Mesothelial cell of epicardium (in vitro differentiated cells): ENCODE data around the gene LPIN1. TPM values are rescaled to one million over a fixed set of nuclear protein-coding genes. Genes with fewer than 3 reads are reported as not detected.
"Not testable (repeated sequence)": the region's sequence is repeated elsewhere in the genome, so short reads cannot be mapped to it uniquely, and the experiment has no call there.

Experiments
- DNase-seq, 2 experiments: peaks; one replicate each; pipeline ENCODE4 v3.0.0; 2021; ENCODE audit warnings: low spot score in 2 of 2; ENCODE audit not compliant: unreplicated experiment in 2 of 2
- H3K27ac Mint-ChIP-seq: 2 replicates; pipeline ENCODE4 v1.8.0; 2021; ENCODE audit warnings: mixed read lengths
- H3K27me3 Mint-ChIP-seq: 2 replicates; pipeline ENCODE4 v1.8.0; 2021; ENCODE audit warnings: low read depth, mixed read lengths
- H3K36me3 Mint-ChIP-seq: 2 replicates; pipeline ENCODE4 v1.8.0; 2021; ENCODE audit warnings: mixed read lengths
- H3K4me1 Mint-ChIP-seq: 2 replicates; pipeline ENCODE4 v1.8.0; 2021; ENCODE audit warnings: mixed read lengths
- H3K4me3 Mint-ChIP-seq: 2 replicates; pipeline ENCODE4 v1.8.0; 2021; ENCODE audit warnings: mild to moderate bottlenecking, moderate library complexity, mixed read lengths
- H3K9me3 Mint-ChIP-seq: 2 replicates; pipeline ENCODE4 v1.8.0; 2021; ENCODE audit warnings: mixed read lengths
- CTCF ChIP-seq: fragments of 200-600 bp; sonication (generic); IDR thresholded peaks from one replicate; pipeline ENCODE4 v1.5.0; 2021; ENCODE audit warnings: antibody characterized with exemption; ENCODE audit not compliant: unreplicated experiment
- total RNA-seq: library from RNA; stranded (reverse); gene quantifications from 3 replicates; pipeline ENCODE4 v1.2.1, GENCODE V29; 2021

Gene LPIN1
- total RNA-seq, 1 donor from 2014 or later, result 36.1 TPM

GRCh38 chr2:11811036-11811654 is 64.7 kb downstream of the LPIN1 start:
- Mint-ChIP-seq H3K4me1 (no peaks in the 10 kb centered on the region), H3K36me3 (peaks cover 43% of the 10 kb centered on the region), H3K4me3 (no peak overlapping the region), H3K9me3 (no peaks in the 10 kb centered on the region), H3K27ac (no peak overlapping the region), H3K27me3 (no peaks in the 10 kb centered on the region)
- no peak for TF ChIP-seq CTCF
- DNase-seq, result no peak

GRCh38 chr2:11812466-11813248 is 66.2 kb downstream of the LPIN1 start:
- no peak overlapping the region for H3K4me3 Mint-ChIP-seq
- H3K27ac Mint-ChIP-seq, result no peak overlapping the region
- H3K36me3 Mint-ChIP-seq, result peaks cover 51% of the 10 kb centered on the region
- no peaks in the 10 kb centered on the region for H3K4me1 Mint-ChIP-seq
- H3K9me3 Mint-ChIP-seq, result peaks cover 3% of the 10 kb centered on the region
- no peak for TF ChIP-seq CTCF
- H3K27me3 Mint-ChIP-seq, result no peaks in the 10 kb centered on the region
- DNase-seq, result no peak

- H3K4me1 Mint-ChIP-seq, H3K4me3 Mint-ChIP-seq, H3K9me3 Mint-ChIP-seq, DNase-seq, H3K27ac Mint-ChIP-seq, H3K27me3 Mint-ChIP-seq: not testable (repeated sequence)
- H3K36me3 Mint-ChIP-seq, result peaks cover 48% of the 10 kb centered on the region
These were observed 66.9 kb downstream of the LPIN1 start for GRCh38 chr2:11813345-11813744.

- H3K27me3 Mint-ChIP-seq, result no peaks in the 10 kb centered on the region
- no peak for TF ChIP-seq CTCF
- H3K4me3 Mint-ChIP-seq, result no peak overlapping the region
- peaks cover 44% of the 10 kb centered on the region for H3K36me3 Mint-ChIP-seq
- peaks cover under 1% of the 10 kb centered on the region for H3K4me1 Mint-ChIP-seq
- H3K9me3 Mint-ChIP-seq, result peaks cover 3% of the 10 kb centered on the region
- H3K27ac Mint-ChIP-seq, result no peak overlapping the region
- no peak for DNase-seq
These were observed 67.5 kb downstream of the LPIN1 start for GRCh38 chr2:11813951-11814350.

- Mint-ChIP-seq H3K9me3 (peaks cover 3% of the 10 kb centered on the region), H3K4me1 (peaks cover 3% of the 10 kb centered on the region), H3K27ac (no peak overlapping the region), H3K27me3 (no peaks in the 10 kb centered on the region), H3K36me3 (peaks cover 40% of the 10 kb centered on the region), H3K4me3 (no peak overlapping the region)
- no peak for DNase-seq
- no peak for TF ChIP-seq CTCF
These were observed 68.6 kb downstream of the LPIN1 start for GRCh38 chr2:11814979-11815510.

GRCh38 chr2:11816935-11817334 is 70.5 kb downstream of the LPIN1 start:
- DNase-seq, H3K4me1 Mint-ChIP-seq, H3K9me3 Mint-ChIP-seq, H3K27ac Mint-ChIP-seq, H3K27me3 Mint-ChIP-seq, H3K4me3 Mint-ChIP-seq: not testable (repeated sequence)
- H3K36me3 Mint-ChIP-seq, result peaks cover 37% of the 10 kb centered on the region
